Stomach (tissue), 4 donors: ENCODE results near the gene SHISAL1.

Source experiments
- EP300 ChIP-seq: sonication (generic); formaldehyde crosslinking; IDR thresholded peaks from one replicate; pipeline ENCODE4 v1.6.1; 2017; ENCODE audit warnings: antibody characterized with exemption
- POLR2A ChIP-seq, 4 donors: fragments of 450-650 bp; IDR thresholded peaks; one replicate each; pipeline ENCODE4 v1.6.1; 2016; ENCODE audit warnings: antibody characterized with exemption in 4 of 4, control low read depth in 2 of 4, mild to moderate bottlenecking in 1 of 4, moderate library complexity in 1 of 4
- TF ChIP-seq, protein P1 (sequence below), 7 experiments: fragments of 450-650 bp in 4 of 7; fragments of 200-600 bp in 3 of 7; sonication (generic) in 3 of 7; IDR thresholded peaks; one replicate each; pipeline ENCODE4 v1.5.1; 2016 to 2019; ENCODE audit warnings: antibody characterized with exemption in 7 of 7, control low read depth in 2 of 7, mild to moderate bottlenecking in 1 of 7

DNA sequence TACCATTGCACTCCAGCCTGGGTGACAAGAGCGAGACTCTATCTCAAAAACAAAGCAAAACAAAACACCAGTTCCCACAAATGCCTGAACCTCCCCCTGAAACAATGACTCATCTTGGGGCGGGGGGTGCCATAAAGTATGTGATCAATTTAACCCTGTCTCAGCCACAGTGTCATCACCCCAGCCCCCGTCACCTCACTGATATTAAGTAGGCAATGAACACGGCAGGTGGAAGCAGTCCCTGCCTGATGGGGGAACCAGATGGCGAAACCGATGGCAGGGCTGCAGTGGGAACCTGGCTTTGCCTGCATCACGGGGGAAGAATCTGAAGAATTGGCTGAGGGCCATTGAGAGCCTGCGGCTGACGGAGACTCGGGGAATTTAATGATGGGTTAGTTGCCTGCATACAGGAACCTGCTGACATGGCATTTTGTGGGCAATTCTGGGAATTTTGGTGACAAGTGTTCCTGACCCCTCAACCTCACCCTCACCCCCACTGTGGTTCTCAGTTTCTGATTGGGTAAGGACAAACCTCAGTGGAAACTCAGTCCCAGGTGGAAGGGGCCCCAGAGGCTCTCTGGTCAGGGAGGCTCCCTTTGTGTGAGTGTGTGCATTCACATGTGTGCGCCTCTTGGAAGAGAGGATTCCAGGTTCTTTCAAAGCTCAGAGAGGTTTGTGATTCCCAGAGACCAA lies 39.1 kb upstream of the SHISAL1 start:
- TF ChIP-seq, protein P1, sequence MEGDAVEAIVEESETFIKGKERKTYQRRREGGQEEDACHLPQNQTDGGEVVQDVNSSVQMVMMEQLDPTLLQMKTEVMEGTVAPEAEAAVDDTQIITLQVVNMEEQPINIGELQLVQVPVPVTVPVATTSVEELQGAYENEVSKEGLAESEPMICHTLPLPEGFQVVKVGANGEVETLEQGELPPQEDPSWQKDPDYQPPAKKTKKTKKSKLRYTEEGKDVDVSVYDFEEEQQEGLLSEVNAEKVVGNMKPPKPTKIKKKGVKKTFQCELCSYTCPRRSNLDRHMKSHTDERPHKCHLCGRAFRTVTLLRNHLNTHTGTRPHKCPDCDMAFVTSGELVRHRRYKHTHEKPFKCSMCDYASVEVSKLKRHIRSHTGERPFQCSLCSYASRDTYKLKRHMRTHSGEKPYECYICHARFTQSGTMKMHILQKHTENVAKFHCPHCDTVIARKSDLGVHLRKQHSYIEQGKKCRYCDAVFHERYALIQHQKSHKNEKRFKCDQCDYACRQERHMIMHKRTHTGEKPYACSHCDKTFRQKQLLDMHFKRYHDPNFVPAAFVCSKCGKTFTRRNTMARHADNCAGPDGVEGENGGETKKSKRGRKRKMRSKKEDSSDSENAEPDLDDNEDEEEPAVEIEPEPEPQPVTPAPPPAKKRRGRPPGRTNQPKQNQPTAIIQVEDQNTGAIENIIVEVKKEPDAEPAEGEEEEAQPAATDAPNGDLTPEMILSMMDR (IDR thresholded peaks at IDR 0.05), result no peak
- TF ChIP-seq EP300 (no peak), POLR2A (IDR thresholded peaks at IDR 0.05) (no peak)
